Chondrocyte (in vitro differentiated cells): Measurements from ENCODE around the gene ZDHHC4. TPM values are rescaled to one million over a fixed set of nuclear protein-coding genes. Genes with fewer than 3 reads are reported as not detected.

Source experiments
- DNase-seq: peaks from one replicate; pipeline ENCODE4 v3.0.0; 2021; ENCODE audit warnings: mixed read lengths, low spot score
- H3K27ac Mint-ChIP-seq: one replicate; pipeline ENCODE4 v1.8.0; 2021; ENCODE audit warnings: mild to moderate bottlenecking, moderate library complexity, mixed read lengths; ENCODE audit not compliant: unreplicated experiment
- H3K27me3 Mint-ChIP-seq: 2 replicates; pipeline ENCODE4 v1.8.0; 2021; ENCODE audit warnings: low read depth, mixed read lengths
- H3K36me3 Mint-ChIP-seq: 2 replicates; pipeline ENCODE4 v1.8.0; 2021; ENCODE audit warnings: low read depth, mixed read lengths
- H3K4me1 Mint-ChIP-seq: 2 replicates; pipeline ENCODE4 v1.8.0; 2021; ENCODE audit warnings: low read depth, mild to moderate bottlenecking, mixed read lengths
- H3K4me3 Mint-ChIP-seq: one replicate; pipeline ENCODE4 v1.8.0; 2021; ENCODE audit warnings: mild to moderate bottlenecking, moderate library complexity, mixed read lengths; ENCODE audit not compliant: unreplicated experiment
- H3K9me3 Mint-ChIP-seq: 2 replicates; pipeline ENCODE4 v1.8.0; 2021; ENCODE audit warnings: low read depth, mixed read lengths
- total RNA-seq: library from RNA; stranded (reverse); gene quantifications from 3 replicates; pipeline ENCODE4 v1.2.1, GENCODE V29; 2021
- TF ChIP-seq, protein P1 (sequence below): fragments of 200-600 bp; sonication (generic); IDR thresholded peaks from 2 replicates; pipeline ENCODE4 v1.5.0; 2021; ENCODE audit warnings: antibody characterized with exemption, mild to moderate bottlenecking, moderate library complexity

The ZDHHC4 gene
- total RNA-seq, 1 donor from 2014 or later = 50.6 TPM

DNA sequence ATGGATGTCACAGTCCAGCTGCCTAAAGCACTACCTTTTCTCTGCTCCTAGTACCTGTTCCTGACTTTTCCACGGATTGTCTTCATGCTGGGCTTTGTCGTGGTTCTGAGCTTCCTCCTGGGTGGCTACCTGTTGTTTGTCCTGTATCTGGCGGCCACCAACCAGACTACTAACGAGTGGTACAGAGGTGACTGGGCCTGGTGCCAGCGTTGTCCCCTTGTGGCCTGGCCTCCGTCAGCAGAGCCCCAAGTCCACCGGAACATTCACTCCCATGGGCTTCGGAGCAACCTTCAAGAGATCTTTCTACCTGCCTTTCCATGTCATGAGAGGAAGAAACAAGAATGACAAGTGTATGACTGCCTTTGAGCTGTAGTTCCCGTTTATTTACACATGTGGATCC lies 11.3 kb downstream of the ZDHHC4 start:
- TF ChIP-seq, protein P1, sequence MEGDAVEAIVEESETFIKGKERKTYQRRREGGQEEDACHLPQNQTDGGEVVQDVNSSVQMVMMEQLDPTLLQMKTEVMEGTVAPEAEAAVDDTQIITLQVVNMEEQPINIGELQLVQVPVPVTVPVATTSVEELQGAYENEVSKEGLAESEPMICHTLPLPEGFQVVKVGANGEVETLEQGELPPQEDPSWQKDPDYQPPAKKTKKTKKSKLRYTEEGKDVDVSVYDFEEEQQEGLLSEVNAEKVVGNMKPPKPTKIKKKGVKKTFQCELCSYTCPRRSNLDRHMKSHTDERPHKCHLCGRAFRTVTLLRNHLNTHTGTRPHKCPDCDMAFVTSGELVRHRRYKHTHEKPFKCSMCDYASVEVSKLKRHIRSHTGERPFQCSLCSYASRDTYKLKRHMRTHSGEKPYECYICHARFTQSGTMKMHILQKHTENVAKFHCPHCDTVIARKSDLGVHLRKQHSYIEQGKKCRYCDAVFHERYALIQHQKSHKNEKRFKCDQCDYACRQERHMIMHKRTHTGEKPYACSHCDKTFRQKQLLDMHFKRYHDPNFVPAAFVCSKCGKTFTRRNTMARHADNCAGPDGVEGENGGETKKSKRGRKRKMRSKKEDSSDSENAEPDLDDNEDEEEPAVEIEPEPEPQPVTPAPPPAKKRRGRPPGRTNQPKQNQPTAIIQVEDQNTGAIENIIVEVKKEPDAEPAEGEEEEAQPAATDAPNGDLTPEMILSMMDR = no peak
- Mint-ChIP-seq H3K27me3 (no peaks in the 10 kb centered on the region), H3K36me3 (peaks cover 22% of the 10 kb centered on the region), H3K4me1 (peaks cover 17% of the 10 kb centered on the region), H3K27ac (peak overlapping the region; percentile 70), H3K9me3 (no peaks in the 10 kb centered on the region), H3K4me3 (no peak overlapping the region)
- no peak for DNase-seq

DNA sequence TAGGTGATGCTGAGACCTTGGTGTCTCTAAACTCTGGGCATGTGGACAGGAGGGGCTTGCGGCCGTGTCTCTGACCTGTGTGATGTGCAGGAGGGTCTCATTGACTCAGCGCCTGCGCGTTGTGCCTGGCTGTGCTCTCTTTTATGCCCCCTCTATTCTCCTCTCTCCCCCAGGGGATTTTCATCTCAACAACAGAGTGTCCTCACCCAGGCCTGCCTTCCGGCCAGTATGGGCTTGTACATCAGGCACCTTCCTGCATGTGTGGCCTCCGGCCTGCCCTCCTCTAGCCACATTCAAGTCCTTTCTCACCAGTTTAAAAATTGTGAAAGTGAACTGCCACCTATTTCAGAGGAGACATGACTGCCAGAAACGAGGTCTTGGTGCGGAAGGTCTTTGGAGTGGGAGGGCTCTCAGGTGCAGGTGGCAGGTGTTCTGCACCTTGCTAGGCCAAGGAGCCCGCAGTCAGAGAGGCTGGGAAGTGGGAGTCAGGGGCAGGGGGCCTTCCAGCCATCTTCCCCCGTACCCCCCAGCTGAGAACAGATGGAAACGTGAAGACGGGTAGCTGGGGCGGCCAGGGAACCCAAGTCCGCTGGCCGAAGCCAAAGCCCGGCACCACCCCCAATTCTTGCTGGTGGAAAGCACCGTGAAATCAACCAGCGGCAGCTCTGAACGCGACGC lies 12.0 kb downstream of the ZDHHC4 start:
- Mint-ChIP-seq H3K4me1 (peaks cover 17% of the 10 kb centered on the region), H3K27ac (no peak overlapping the region), H3K4me3 (peak overlapping the region; percentile 52), H3K36me3 (peaks cover 25% of the 10 kb centered on the region), H3K9me3 (no peaks in the 10 kb centered on the region), H3K27me3 (no peaks in the 10 kb centered on the region)
- TF ChIP-seq, protein P1 = no peak
- no peak for DNase-seq

DNA sequence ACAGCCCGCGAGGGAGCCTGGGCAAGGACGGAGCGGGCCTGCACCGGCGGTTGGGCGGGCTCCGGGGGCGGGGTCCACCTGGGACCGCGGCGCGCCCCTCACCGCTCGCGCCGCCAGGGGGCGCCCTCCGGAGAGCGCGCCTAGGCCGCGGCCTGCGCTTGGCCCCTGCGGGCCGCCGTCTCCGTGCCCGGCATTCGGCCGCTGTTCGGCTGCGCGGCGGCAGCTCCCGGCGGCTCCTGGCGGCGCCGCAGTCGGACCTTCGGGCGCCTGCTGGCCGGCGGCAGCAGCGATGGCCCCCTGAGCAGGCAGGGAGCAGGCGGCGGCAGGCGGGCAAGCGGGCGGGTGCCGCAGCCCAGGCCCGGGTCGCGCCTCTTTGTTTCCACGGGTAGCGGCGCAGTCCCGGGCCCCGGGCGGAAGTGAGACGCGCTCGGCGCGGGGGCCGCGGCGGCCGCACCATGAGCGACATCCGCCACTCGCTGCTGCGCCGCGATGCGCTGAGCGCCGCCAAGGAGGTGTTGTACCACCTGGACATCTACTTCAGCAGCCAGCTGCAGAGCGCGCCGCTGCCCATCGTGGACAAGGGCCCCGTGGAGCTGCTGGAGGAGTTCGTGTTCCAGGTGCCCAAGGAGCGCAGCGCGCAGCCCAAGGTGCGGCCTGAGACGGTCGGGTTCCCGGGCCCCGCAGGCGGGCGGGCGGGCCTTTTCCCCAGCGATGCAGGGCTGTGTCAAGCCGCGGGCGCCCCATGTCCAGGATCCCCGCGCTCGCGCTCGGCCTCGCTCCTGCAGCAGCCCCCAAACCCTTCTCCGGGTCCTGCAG lies 12.8 kb downstream of the ZDHHC4 start, which contains the start of gene INTS15:
INTS15 (plus strand) TSS at position 193 of the 816 bp plus-strand sequence; CDS start at position 456, 263 bp downstream.
- Mint-ChIP-seq H3K27ac (peak within 1 kb of the TSS; percentile 81), H3K4me1 (peaks cover 17% of the 10 kb centered on the region), H3K9me3 (no peaks in the 10 kb centered on the region), H3K27me3 (no peaks in the 10 kb centered on the region), H3K4me3 (peak within 1 kb of the TSS; percentile 85), H3K36me3 (peaks cover 19% of the 10 kb centered on the region)
- no peak for DNase-seq
- TF ChIP-seq, protein P1 = peak; percentile 83

DNA sequence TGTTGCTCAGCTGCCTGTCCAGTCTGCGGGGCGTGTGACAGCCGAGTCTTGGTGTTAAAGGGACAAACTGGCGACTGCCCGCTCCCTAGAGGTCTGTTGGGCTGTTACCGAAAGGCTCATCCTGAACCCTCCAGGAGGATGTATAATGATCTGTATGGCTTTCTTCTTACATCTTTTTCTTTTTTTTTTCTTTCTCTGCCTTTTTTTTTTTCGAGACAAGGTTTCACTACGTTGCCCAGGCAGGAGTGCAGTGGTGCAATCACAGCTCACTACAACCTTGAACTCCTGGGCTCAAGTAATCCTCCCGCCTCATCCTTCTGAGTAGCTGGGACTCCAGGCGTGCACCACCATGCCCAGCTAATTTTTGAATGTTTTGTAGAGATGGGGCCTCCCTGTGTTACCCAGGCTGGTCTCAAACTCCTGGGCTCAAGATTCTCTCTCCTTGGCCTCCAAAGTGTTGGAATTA lies 13.4 kb downstream of the ZDHHC4 start:
- Mint-ChIP-seq H3K9me3 (no peaks in the 10 kb centered on the region), H3K27me3 (no peaks in the 10 kb centered on the region), H3K36me3 (peaks cover 21% of the 10 kb centered on the region), H3K4me3 (peak overlapping the region; percentile 85), H3K4me1 (peaks cover 17% of the 10 kb centered on the region), H3K27ac (peak overlapping the region; percentile 81)
- TF ChIP-seq, protein P1 = no peak
- DNase-seq = no peak

DNA sequence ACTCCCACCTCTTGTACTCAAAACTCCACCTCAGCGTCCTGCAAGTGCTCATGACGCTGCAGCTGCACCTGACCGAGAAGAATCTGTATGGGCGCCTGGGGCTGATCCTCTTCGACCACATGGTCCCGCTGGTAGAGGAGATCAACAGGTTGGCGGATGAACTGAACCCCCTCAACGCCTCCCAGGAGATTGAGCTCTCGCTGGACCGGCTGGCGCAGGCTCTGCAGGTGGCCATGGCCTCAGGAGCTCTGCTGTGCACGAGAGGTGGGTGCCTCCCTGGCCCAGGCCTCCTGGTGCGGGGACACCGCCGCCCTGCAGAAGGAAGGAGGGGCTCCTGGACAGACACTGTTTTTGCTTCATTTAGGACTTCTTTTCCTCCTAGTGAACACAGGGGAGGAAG lies 22.8 kb downstream of the ZDHHC4 start:
- TF ChIP-seq, protein P1 = no peak
- no peaks in the 10 kb centered on the region for H3K4me1 Mint-ChIP-seq
- no peak overlapping the region for H3K4me3 Mint-ChIP-seq
- H3K27me3 Mint-ChIP-seq = no peaks in the 10 kb centered on the region
- no peak overlapping the region for H3K27ac Mint-ChIP-seq
- peaks cover 23% of the 10 kb centered on the region for H3K36me3 Mint-ChIP-seq
- H3K9me3 Mint-ChIP-seq = no peaks in the 10 kb centered on the region
- DNase-seq = no peak
